Stimulated activated CD4-positive, alpha-beta T cell treated with anti-CD3 and anti-CD28 coated beads, TNF-alpha, amount 100 ng/mL, for 48 hours (primary cell): ENCODE results near the gene DYRK4.

Experiments
- DNase-seq, 3 donors: peaks; one replicate each; pipeline ENCODE4 v3.0.0-alpha.2; 2020; ENCODE audit warnings: low read depth in 3 of 3

The DYRK4 gene

DNA sequence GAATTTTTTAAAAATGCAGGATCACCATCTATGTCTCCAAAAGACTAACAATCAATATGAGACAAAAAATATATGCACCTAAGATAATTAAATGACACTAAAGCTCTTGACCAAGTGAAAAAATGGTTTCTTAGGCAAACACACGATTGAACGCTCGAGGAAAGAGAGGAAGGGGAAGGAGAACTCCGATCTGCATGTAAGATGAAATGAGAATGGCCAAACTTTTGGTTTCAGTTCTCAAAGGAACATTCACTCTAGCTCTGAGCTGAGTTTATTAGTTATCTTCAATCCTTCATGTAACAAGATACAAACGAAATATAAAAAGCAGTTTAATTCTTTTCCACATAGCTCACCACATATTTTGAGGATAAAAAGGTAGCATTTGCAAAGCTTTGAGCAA lies 2.8 kb downstream of the DYRK4 start:
- no peak for DNase-seq

DNA sequence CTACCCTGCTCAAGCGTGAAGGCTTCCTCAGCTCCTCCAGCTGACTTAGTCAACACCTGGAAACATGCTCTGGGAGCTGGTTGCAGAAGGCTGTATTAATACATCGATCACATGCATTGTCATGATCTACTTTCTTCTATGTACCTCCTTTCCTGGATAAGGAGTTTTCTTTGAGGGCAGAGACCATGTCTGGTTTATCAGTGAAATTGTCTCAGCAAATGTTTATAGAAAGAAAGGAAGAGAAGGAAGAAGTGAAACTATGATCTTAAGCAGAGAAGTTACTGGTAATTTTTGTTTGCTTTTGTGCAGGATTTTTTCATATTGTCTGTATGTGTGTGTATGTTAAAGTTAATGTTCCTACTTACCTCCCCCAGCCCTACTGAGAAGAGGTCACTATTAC lies 4.5 kb downstream of the DYRK4 start:
- DNase-seq = no peak

DNA sequence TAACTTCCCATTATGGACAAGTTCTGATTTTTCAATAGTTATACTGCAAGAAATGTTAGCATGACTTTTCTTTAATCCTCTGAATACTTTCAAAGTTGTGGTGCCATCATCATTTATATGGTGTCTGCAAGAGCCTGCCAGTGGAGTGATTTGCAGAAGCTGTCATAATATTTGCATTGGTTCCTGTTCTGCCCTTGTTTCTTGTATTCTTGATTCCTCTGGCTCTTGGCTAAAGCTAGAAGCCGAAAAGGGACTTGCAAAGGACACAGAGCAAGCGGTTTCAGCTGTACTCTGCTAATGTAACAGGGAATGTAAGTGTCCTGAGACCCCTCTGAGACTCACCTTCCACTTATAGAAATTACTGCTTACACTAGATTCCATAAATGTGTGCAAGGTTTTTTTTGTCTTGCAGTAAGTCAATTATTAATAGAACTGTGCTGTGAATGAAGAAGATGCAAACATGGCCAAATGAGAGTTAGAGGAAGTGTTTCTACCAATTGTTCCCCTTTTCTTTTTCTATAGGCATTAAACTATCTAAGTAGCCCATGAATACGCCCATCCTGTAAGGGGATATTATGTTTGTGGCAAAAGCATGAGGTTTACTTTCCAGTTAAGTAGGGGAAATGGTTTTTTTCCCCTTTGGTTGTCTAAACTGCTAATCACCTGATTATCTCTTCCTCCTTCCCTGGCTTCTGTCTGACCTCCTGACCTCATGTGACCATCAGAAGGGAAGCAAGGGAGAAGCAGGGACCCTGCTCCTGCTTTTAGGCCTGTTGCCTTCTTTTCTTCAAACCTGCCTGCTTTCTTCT lies 5.3 kb downstream of the DYRK4 start:
- DNase-seq = no peak

DNA sequence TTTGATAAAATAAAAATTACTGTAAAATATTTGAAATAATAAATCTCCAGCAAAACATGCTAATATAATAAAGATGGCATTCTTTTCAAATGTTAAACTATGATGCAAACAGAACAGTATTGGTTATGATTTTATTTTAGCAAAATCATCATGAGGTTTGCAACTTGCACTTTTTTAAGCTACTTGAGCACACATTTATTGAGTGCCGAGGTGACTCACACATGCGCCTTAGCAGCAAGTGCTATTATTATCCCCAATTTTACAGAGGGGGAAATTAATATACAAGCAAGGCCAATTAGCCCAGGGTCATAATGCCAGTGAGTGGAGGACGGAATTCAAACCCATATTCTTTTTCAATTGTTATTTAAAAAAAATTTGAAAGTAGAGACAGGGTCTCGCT lies 7.3 kb downstream of the DYRK4 start:
- DNase-seq = no peak

DNA sequence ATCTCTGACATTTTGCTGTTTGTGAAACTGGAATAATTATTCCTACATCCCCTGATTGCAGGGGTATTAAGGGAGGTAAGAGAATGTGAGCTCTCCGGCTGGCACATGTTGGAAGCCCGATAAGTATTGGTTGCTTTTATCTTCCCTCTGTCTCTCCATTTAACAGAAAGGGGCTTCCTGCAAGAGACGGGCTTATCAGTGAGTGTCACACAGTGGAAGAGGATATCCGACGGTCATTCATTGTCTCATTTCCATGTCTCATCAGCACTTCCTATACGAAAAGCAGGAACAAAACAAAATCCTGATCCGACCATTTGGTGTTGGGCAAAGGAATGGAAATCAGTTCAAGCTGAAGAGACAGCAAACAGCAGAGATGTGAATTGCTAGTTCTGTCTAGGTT lies 10.7 kb downstream of the DYRK4 start:
- DNase-seq = no peak

DNA sequence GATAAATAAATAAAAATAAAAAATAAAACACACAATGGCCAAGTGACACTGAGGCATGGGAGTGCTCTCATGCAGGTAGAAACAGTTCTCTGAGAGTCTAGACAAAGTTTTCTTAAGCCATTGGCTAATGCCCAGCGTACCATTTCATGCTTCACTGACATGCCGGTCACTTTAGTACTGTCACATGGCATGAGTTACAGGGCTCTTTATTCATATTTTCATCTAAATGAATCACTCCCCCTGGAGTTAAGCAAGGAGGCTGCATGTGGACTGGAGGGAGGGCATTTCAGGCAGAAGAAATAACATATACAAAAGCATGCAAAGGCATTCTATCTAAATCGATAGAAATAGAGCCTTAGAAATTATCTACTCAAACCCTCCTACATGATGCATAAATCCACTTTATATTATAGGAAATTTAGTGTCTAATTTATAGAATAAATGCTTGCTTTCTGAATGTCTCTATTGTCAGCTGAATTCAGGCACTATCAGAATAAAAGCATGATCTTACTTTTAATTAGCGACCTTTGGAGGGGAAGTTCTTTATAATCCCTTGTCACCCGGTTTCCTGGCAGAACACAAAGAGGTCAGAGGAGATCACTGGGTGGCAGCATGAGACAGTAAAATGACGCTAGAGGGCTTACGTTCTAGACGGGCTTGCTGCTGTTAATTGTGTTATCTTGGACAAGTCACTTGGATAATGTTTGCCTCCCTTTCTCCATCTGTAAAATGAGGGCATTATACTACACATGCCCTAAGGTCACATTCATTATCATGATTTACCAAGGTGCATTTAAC lies 17.5 kb downstream of the DYRK4 start:
- DNase-seq = no peak

DNA sequence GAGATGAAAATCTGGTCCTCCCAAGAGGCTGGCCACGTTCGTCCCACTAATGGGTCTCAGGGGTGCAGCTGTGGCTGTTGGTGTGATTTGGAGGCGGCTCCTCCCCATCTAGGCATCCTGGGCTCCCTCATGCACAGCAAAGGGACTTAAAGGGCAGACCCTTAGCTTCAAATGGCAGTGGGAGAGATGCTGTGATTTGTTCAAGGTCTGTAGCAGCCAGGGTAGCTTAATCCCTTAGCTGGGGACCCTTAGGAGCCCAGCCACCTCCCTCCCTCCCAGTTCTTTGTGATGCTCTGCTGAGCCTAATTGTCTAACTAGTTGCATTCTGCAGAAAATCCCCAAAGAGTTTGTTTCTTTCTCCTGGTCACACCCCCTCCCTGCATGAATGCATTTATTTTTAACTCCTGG lies 18.3 kb downstream of the DYRK4 start:
- no peak for DNase-seq

DNA sequence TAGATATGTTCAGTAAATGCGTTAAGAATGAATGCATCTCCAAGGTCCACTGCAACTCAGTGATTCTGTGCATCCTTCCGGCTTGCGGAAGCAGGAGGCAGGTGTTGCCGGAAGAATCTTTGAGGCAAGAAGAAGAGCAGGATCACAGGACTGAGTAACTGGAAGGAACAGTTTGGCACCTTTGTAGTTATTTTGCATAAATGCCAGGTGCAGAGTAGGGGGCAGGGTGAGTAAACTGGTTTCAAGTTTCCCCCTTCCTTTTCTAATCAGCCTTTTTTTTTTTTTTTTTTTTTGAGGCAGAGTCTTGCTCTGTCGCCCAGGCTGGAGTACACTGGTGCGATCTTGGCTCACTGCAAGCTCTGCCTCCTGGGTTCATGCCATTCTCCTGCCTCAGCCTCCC lies 22.3 kb downstream of the DYRK4 start:
- no peak for DNase-seq

DNA sequence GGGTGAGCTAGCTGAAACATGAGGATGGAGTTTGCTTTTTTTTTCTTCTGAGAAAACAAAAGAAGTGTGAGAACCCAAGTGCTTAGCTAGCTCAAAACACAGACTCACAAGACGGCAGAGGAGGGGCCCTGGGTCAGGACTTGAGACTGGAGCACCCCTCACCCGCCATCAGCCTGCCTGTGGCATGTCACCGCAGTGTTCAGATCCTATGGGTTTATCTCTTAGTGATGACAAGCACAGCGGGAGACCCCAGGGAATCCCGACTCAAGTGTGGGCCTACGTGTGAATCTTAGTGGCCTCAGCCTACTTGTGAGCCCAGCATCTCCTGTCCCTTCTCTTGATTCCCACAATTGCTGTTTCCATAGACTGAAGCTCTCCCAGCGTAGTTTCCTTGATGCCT lies 22.9 kb downstream of the DYRK4 start:
- no peak for DNase-seq

DNA sequence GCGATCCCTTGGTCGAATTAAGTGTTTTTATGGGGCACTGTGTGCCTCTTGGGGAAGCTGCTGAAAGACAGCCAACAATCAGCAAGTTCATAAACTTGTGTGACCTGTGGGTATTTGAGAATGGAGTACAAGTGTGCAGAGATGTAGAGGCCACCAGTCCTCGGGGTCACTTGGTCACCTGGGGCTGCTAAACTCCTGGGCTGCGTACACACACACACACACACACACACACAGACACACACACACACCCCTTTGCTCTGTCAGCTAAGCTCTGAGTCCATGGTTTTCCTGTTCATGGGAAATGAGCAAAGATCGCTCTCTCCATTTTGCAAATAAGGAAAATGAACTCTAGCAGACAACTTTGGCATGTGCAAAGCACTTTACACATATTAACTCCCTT lies 24.5 kb downstream of the DYRK4 start:
- no peak for DNase-seq

DNA sequence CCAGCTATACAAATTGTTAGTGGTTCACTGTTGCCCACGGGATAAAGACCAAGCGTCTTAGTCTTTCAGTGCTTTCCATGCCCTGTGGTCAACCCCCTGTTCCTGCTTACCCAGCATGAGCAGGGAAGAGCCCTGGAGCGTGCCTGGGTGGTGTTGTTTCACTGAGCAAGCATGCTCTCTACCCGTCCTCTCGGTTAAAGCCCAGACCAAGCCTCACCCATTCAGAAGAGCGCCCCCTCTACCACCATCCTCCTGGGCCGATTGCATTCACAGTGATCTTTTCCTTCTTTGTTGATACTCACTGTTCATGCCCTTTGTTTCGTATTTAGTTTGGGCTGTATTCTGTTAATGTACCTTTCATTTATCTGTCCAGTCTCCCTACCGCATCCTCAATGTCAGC lies 25.1 kb downstream of the DYRK4 start:
- no peak for DNase-seq

DNA sequence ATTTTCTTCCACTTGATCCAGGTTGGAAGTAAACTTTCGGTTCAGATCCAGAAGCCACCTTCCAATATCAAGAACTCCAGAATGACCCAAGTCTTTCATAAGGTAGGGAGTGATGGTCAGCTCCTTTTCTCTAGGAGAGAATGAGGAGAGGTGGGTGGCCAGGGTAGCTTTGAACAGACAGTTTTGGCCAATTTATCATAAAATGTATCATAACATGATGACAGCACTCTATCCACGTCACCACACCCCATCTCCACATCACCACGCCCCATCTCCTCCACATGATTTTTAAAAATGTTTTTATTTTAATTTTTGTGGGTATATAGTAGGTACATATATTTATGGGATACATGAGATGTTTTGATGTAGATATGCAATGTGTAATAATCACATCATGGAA lies 26.9 kb downstream of the DYRK4 start:
- DNase-seq = no peak

DNA sequence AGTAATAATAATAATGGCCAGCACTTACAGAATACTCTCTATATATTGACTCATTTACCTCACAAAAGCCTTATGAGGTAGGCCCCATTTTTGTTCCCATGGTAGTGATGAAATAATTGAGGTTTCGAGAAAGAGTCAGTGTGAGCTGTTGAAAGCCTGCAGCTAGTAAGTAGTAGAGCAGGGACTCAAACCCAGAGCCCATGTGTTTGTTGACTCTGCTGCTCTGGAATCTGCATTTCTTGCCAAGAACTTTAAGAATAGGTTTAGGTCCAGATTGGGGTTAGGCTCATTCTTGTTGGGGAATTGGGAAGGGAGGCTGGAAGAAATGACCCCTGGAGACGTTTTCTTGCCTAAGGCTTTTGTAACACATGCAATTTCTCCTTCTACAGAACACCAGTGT lies 27.9 kb downstream of the DYRK4 start:
- no peak for DNase-seq

DNA sequence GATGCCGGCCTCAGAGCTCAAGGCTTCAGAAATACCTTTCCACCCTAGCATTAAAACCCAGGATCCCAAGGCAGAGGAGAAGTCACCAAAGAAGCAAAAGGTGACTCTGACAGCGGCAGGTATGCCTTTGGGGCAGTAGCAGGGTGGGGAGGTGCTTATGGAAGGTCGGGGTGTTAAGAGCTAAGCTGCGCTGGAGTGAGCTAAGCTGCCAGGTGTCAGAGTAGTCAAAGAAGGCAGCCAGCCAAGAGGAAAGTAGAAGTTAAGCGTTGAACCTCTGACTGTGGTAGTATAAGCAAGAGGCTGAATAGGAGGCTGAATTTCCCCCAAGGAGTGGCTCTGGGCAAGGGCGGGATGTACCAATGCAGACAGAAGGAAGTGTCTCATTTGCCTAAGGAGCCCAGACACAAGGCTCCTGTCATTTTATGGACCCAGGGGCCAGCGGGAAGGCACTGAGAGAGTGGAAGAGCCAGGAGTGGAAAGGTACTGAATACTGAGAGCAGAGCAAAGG lies 29.2 kb downstream of the DYRK4 start:
- no peak for DNase-seq

DNA sequence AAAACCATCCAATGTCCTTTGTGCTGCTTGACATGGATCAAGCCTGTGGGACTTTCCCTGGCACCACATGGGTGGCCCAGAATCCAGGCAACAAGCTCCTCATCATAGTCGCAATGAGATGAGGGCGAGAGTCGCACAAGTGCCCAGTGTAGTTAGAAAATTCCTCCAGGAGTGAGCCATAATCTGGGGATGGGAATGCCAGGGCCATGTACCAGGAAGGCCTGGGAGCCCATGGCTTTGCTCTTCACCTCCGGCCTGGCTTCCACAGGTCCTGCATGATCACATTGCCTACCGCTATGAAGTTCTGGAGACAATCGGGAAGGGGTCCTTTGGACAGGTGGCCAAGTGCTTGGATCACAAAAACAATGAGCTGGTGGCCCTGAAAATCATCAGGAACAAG lies 33.9 kb downstream of the DYRK4 start:
- DNase-seq = no peak

DNA sequence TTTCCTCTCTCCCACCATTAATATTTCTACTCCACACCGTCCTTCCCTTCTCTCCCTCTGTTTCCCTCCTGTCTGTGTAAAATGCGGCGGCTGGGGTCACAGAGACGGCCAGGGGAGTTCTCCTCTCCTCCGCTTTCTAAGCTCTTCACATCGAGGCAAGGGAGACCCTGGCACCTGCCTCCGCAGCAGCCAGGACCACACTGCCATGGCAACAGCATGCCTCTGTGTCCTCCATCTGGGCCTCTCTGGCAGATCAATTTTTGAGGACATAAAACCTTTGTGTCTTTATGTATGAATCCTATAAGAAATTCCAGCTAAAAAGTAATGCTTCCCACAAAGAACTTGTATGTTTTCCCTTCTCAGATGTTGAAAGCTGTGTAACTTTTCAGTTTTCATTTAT lies 41.4 kb downstream of the DYRK4 start:
- DNase-seq = no peak

DNA sequence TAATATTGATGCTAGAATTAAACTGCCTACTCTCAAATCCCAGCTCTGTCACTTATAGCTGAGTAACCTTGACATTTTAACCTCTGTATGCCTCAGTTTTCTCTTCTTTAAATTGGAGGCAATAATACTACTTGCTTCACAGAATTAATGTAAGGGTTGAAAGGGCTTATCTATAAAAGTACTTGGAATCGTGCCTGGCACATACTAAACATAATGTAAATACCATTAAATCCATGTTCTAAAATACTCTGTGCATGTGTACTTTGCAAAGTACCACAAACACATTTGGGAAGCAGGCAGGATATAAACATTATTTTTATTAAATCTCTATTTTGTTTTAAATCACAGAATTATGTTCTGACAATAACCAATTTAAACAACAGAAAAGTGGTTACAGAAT lies 41.9 kb downstream of the DYRK4 start:
- no peak for DNase-seq

DNA sequence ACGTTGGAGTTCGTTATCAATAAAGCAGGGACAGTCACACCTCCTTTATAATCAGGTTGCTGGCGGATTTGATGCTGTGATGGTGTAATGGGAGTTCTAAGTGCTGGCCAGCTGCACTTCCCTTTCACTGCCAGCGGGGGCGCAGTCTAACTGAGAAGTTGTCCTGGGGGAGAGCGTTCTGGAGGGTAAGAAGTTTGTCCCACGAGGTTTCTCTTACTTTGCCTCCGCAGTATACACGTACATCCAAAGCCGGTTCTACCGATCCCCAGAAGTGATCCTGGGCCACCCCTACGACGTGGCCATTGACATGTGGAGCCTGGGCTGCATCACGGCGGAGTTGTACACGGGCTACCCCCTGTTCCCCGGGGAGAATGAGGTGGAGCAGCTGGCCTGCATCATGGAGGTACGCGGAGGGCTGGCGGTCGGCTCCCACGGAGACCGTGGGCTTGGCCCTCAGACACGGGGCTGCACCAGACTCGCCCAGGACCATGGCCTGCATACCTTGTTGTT lies 42.7 kb downstream of the DYRK4 start:
- peak; percentile 69 to 74 (median 71) for DNase-seq

DNA sequence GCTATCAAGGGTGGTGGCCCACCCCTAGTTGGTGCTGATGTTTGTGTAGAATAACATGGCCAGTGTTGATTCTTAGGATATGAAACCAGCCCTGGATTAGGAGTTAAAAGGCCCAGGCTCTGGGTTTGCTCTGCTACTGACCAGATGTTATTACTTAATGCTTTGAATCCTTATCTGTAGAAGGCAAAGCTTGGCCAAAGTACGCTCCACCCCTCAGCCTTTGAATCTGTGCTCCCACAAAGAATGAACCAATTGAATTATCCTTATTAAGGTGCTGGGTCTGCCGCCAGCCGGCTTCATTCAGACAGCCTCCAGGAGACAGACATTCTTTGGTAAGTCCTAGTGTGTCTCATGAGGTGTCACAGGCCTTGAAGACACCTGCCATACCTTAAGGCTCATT lies 45.0 kb downstream of the DYRK4 start:
- no peak for DNase-seq

DNA sequence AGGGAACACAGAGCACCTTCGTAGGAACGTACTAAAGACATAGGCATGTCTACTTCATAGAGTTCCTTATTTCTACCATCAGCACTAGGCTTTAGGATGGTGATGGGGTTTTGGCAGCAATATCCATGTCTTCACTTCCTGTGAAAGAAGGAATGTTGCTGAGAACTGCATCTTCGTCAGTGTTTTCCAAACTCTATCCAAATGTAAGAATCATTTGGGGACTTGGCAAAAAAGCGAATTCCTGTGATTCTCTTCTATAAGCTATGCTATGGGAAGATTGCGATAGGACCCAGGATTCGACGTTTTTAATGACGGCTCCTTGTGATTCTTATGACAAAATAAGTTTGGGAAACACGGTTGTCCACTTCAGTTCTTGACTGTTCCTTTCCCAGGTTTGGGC lies 47.1 kb downstream of the DYRK4 start:
- DNase-seq = no peak

DNA sequence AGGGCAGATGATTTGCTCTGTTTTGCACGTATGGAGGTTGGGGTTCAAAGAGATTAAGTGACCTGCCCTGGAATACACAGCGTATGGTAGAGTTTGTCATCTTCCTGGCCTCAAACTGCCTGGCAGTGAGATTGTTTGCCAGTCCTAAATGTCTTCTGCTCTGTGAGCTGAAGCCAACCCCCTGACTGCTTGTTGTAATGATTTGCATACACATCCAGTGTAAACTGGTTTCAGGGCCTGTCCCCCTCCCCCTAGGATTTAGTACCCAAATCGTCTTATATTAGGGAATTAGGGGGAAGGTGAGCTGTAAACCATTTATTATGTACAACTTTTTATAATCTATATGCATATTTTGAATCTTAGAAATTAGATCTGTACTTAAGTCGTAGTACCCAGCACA lies 48.5 kb downstream of the DYRK4 start:
- DNase-seq = no peak

DNA sequence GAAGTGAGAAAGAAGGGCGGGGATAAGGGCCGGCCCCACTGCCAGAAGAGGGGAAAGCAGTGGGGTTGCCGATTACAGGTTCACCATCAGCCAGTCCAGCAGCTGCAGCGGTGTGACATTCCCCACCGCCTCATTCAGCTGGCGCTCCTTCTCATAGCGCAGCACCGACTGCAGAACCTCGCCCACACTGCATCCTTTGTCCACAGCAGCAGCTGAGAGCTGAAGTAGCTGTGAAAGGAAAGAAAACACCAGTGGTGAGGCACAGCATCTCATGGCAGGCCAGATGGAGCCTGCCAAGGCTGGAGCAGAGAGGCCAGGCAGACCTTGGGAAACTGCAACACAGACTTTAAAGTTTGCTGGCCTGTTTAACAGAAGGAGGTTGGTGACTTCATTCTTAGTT lies 53.7 kb downstream of the DYRK4 start:
- DNase-seq = no peak

DNA sequence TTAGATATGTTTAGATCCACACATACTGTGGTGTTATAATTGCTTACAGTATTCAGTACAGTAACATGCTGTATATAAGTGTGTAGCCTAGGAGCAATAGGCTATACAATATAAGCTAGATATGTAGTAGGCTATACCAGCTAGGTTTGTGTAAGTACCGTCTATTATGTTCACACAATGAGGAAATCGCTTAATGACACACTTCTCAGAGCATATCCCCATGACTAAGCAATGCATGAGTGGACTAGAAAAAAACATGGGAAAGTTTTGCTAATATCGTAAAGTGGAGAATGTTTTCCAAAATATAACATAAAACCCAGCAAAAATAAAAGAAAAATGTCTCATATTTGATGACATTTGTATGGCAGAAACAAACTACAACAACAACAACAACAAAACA lies 59.5 kb downstream of the DYRK4 start:
- DNase-seq = no peak
